ENCODE data around the gene PDE4C. TPM values are rescaled to one million over a fixed set of nuclear protein-coding genes. Genes with fewer than 3 reads are reported as not detected.

PDE4C gene
- total RNA-seq, 1 experiment from 2014 or later: 0.36 TPM

DNA sequence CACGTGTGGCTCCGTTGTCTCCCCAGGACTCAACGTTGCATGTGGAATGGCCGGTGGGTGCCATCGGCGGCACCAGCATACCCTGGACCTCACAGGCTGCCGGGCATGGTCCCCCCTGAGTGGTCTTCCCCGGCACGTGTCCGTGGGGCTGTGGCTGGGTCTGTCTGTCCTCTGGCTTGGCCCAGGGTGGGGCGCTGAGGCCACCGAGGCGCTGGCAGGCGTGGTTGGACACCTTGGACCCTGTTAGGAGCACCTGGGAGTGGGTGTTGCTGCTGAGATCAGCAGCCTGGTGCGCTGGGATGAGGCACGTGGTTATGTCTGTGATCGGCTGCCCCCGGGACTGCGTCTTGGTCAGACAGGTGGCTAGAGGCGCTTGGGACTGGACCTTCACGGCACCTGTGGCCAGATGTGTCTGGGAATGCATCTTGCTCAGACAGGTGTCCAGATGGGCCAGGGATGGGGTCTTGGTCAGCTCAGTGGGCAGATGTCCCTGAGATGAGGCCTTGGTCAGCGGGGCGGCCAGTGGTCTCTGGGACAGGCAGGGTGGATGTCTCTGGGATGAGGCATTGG, 38.8 kb upstream of the PDE4C start:
- H3K27me3 Mint-ChIP-seq (ENCODE audit: insufficient read depth, unreplicated experiment): no peaks in the 10 kb centered on the region
- H3K4me1 Mint-ChIP-seq (ENCODE audit: low read depth, unreplicated experiment): no peaks in the 10 kb centered on the region
- no TSS peak for BruUV-seq (replicated peaks)
- H3K9me3 Mint-ChIP-seq (ENCODE audit: unreplicated experiment): no peaks in the 10 kb centered on the region
- H3K4me3 Mint-ChIP-seq (ENCODE audit: unreplicated experiment): no peak overlapping the region
- H3K27ac Mint-ChIP-seq (ENCODE audit: unreplicated experiment): no peak overlapping the region
- intact Hi-C loops (cut with micrococcal nuclease; ENCODE audit: unreplicated experiment): no loop called here
- H3K36me3 Mint-ChIP-seq (ENCODE audit: insufficient read depth, unreplicated experiment): peaks cover 23% of the 10 kb centered on the region
- Histone ChIP-seq H3K4me3 (ENCODE audit: low read depth, low read length) (no peak overlapping the region), H3K9me3 (no peaks in the 10 kb centered on the region), H3K36me3 (ENCODE audit: control insufficient read depth, insufficient read depth, low read length) (no peaks in the 10 kb centered on the region), H3K4me1 (no peaks in the 10 kb centered on the region), H3K27me3 (replicated peaks; ENCODE audit: control insufficient read depth, insufficient read depth, low read length) (no peaks in the 10 kb centered on the region; the same call in 1 of the 2 replicates)
- CTCF ChIA-PET: no interaction called here
- no peak for DNase-seq
- POLR2A ChIA-PET: no interaction called here
- TF ChIP-seq, protein P1, sequence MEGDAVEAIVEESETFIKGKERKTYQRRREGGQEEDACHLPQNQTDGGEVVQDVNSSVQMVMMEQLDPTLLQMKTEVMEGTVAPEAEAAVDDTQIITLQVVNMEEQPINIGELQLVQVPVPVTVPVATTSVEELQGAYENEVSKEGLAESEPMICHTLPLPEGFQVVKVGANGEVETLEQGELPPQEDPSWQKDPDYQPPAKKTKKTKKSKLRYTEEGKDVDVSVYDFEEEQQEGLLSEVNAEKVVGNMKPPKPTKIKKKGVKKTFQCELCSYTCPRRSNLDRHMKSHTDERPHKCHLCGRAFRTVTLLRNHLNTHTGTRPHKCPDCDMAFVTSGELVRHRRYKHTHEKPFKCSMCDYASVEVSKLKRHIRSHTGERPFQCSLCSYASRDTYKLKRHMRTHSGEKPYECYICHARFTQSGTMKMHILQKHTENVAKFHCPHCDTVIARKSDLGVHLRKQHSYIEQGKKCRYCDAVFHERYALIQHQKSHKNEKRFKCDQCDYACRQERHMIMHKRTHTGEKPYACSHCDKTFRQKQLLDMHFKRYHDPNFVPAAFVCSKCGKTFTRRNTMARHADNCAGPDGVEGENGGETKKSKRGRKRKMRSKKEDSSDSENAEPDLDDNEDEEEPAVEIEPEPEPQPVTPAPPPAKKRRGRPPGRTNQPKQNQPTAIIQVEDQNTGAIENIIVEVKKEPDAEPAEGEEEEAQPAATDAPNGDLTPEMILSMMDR (IDR thresholded peaks at IDR 0.05; ENCODE audit: insufficient read depth in 1 of 2, low read depth in 1 of 2, low read length in 1 of 2, severe bottlenecking in 1 of 2, unreplicated experiment in 1 of 2): no peak

DNA sequence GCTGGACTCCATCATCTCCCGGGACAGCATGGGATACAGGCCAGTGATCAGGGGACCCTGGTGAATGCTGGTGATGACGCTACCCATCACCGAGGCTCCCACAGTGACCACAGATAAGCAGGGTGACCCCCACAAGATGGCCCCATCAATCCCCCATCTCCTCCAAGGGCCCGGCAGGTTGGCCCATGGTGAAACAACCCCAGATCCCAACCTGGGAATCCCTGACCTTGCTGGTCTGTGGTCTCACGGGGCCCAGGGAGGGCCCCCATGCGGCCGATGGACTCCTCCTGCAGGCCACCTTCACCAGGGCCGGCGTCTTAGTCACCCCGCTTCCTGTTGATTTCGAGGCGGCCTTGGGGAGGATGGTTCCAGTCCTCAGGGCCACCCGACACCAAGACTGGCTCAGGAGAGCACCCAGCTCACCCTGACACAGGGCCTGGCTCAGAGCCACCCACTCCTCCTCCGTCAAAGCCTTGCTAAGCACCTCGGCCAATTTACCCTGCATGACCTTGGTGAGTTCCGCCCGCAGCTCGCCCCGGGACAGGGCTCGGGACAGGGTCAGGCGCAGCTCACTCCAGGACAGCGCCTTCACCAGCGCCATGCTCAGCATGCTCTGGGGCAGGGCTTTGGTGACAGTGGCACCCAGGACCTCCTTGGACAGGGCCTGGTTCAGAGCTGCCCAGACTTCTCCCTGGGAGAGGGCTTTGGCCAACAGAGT, 38.1 kb upstream of the PDE4C start:
- Mint-ChIP-seq H3K27ac (ENCODE audit: unreplicated experiment) (no peak overlapping the region), H3K36me3 (ENCODE audit: insufficient read depth, unreplicated experiment) (peaks cover 17% of the 10 kb centered on the region), H3K4me1 (ENCODE audit: low read depth, unreplicated experiment) (no peaks in the 10 kb centered on the region), H3K4me3 (ENCODE audit: unreplicated experiment) (no peak overlapping the region), H3K9me3 (ENCODE audit: unreplicated experiment) (no peaks in the 10 kb centered on the region), H3K27me3 (ENCODE audit: insufficient read depth, unreplicated experiment) (no peaks in the 10 kb centered on the region)
- Histone ChIP-seq H3K27me3 (replicated peaks; ENCODE audit: control insufficient read depth, insufficient read depth, low read length) (no peaks in the 10 kb centered on the region; the same call in 1 of the 2 replicates), H3K4me3 (ENCODE audit: low read depth, low read length) (no peak overlapping the region), H3K36me3 (ENCODE audit: control insufficient read depth, insufficient read depth, low read length) (no peaks in the 10 kb centered on the region), H3K4me1 (no peaks in the 10 kb centered on the region), H3K9me3 (no peaks in the 10 kb centered on the region)
- no TSS peak for BruUV-seq (replicated peaks)
- intact Hi-C loops (cut with micrococcal nuclease; ENCODE audit: unreplicated experiment): no loop called here
- DNase-seq: no peak
- ChIA-PET POLR2A (no interaction called here), CTCF (no interaction called here)
- TF ChIP-seq, protein P1 (IDR thresholded peaks at IDR 0.05; ENCODE audit: insufficient read depth in 1 of 2, low read depth in 1 of 2, low read length in 1 of 2, severe bottlenecking in 1 of 2, unreplicated experiment in 1 of 2): no peak

DNA sequence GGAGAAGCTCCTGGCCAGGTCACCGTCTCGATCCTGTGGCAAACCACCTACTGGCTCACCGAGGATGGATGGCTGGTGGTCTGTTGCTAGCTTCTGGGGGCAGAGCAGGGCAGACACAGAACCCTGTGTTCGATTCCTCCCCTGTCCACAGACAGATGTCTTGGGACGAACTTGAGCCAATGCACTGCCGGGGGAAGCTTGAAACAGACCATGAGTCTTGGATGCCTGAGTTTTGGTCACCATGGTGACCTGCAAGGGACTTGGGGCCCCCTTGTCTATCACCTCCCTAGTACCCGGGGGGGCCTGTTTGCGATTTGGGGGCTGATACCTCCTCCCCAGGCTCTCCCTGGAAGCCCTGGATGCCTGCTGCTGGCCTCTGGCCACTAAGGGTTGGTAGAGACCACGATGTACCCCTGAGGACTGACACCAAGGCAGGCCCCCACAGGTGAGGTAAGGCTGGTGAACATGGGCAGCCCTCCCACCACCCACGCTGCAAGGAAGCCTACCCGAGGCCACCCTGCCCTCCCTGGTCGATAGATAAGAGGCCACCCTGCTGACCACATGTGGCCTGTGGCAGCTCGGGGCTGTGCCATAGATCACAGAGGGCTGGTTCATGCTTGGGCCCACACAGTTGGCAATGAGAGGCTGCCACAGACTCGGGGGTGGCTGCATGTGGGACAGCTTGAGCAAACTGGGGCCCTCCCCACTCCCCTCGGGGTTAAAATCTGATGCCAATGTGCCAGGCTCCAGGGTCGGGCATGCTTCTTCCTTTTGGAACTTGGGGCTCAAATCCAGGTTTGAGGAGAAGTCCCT, 37.3 kb upstream of the PDE4C start:
- no peaks in the 10 kb centered on the region for H3K4me1 Mint-ChIP-seq (ENCODE audit: low read depth, unreplicated experiment)
- H3K4me3 Mint-ChIP-seq (ENCODE audit: unreplicated experiment): no peak overlapping the region
- CTCF ChIA-PET: interaction anchor here (0.6 to 0.7 kb wide), 2 partner anchors 16 to 65 kb away, joined by 4 read pairs; no protein-coding TSS in a partner anchor
- intact Hi-C loops (cut with micrococcal nuclease; ENCODE audit: unreplicated experiment): no loop called here
- no peaks in the 10 kb centered on the region; the same call in 1 of the 2 replicates for H3K27me3 ChIP-seq (replicated peaks; ENCODE audit: control insufficient read depth, insufficient read depth, low read length)
- H3K27ac Mint-ChIP-seq (ENCODE audit: unreplicated experiment): no peak overlapping the region
- no TSS peak for BruUV-seq (replicated peaks)
- POLR2A ChIA-PET: no interaction called here
- no peaks in the 10 kb centered on the region for H3K9me3 ChIP-seq
- TF ChIP-seq, protein P1 (IDR thresholded peaks at IDR 0.05; ENCODE audit: insufficient read depth in 1 of 2, low read depth in 1 of 2, low read length in 1 of 2, severe bottlenecking in 1 of 2, unreplicated experiment in 1 of 2): no peak
- no peak for DNase-seq
- no peaks in the 10 kb centered on the region for H3K36me3 ChIP-seq (ENCODE audit: control insufficient read depth, insufficient read depth, low read length)
- peaks cover 10% of the 10 kb centered on the region for H3K36me3 Mint-ChIP-seq (ENCODE audit: insufficient read depth, unreplicated experiment)
- no peaks in the 10 kb centered on the region for H3K4me1 ChIP-seq
- no peak overlapping the region for H3K4me3 ChIP-seq (ENCODE audit: low read depth, low read length)
- H3K9me3 Mint-ChIP-seq (ENCODE audit: unreplicated experiment): no peaks in the 10 kb centered on the region
- no peaks in the 10 kb centered on the region for H3K27me3 Mint-ChIP-seq (ENCODE audit: insufficient read depth, unreplicated experiment)
